DOHH2 (cell line): ENCODE results near the gene BNC2.

ENCODE experiments used
- CTCF ChIP-seq: fragments of 200-600 bp; sonication (generic); IDR thresholded peaks from one replicate; pipeline ENCODE4 v1.5.1; 2014; ENCODE audit warnings: antibody characterized with exemption, mild to moderate bottlenecking, low read depth, low read length; ENCODE audit not compliant: poor library complexity, severe bottlenecking
- EZH2phosphoT487 ChIP-seq: fragments of 200-600 bp; sonication (generic); IDR thresholded peaks from 2 replicates; pipeline ENCODE4 v1.6.1; 2017; ENCODE audit warnings: borderline replicate concordance, mild to moderate bottlenecking, antibody characterized with exemption, low read length, moderate library complexity, mixed read lengths

- TF ChIP-seq CTCF (no peak), EZH2phosphoT487 (no peak)
These were observed 435.9 kb downstream of the BNC2 start for GRCh38 chr9:16434526-16434925.
